Urothelium cell line (cell line): ENCODE results near the gene SCMH1.
"Not testable (repeated sequence)": the region's sequence is repeated elsewhere in the genome, so short reads cannot be mapped to it uniquely, and the experiment has no call there.

Source experiments
- DNase-seq: peaks from one replicate; pipeline ENCODE4 v3.0.0; 2011; ENCODE audit warnings: low spot score, mixed read lengths
- FAIRE-seq: peaks from 2 replicates; lab custom pipeline; 2011; peaks lifted over from hg19 to GRCh38; lab: Jason Lieb, UNC

SCMH1 gene

GRCh38 chr1:41251120-41251519 lies 9.0 kb upstream of the SCMH1 start:
- not testable (repeated sequence) for FAIRE-seq, DNase-seq

- FAIRE-seq (no peak), DNase-seq (no peak)
Observed at GRCh38 chr1:41249319-41249718, 7.2 kb upstream of the SCMH1 start.

GRCh38 chr1:41246568-41246967 lies 4.5 kb upstream of the SCMH1 start:
- no peak for FAIRE-seq
- no peak for DNase-seq

- FAIRE-seq (peak; percentile 58), DNase-seq (peak; percentile 46)
Observed at GRCh38 chr1:41245659-41246058, 3.6 kb upstream of the SCMH1 start.

- no peak for DNase-seq
- peak; percentile 9 for FAIRE-seq
Observed at GRCh38 chr1:41243079-41243385, 926 bp upstream of the SCMH1 start.

DNA sequence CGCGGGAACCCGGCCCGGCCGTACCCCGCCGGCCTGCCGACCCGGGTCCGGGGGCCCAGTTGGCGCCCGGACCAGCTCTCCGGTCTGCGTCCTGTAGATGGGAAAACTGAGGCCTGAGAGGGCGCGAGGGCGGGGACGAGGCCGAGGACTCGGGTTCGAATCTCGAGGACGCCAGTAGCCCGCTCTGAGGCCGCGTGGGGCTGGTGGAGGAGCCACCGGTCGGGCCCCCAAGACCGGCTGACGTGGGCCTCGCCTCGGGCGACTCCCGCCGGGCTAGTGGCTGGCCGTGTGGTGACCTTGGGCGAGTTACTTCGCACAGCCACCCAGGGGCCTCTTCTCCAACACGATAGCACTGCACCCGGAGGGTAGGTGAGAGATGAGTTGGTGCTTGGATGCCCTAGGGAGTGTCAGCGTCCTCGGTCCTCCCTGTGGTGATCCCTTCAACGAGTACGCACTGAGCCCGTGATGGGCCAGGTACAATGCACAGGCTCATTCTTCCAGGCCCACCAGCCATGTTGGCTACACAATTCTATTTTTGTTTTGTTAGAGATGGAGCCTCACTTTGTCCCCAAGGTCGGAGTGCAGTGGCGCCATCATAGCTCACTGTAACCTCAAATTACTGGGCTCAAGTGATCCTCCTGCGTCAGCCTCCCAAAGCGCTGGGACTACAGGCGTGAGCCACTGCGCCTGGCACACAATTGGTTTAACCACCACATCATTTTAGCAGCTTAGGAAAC lies 404 bp upstream of the SCMH1 start:
- DNase-seq (no peak), FAIRE-seq (peak; percentile 88)

DNA sequence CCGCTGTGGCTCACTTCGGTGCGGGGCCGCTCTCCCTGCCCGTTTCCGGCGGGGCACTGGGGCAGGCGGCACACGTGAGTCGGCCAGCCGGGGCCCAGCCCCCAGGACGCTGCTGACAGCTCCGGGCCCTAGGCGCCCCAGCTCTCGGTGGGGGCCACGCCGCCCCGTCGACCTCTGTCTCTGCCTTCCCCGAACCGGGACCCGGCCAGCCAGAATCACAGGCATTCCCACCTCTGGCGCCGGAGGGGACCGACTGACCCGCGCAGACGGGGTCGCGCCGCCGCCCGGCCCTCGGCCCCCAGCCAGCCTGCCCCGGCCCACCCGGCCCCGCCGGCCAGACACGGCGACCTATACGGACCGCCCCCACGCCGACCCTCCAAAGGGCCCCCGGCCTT lies 755 bp downstream of the SCMH1 start:
- DNase-seq (peak; percentile 80), FAIRE-seq (peak; percentile 65)

GRCh38 chr1:41240781-41241353 lies 1.2 kb downstream of the SCMH1 start:
- FAIRE-seq (no peak), DNase-seq (no peak)

DNA sequence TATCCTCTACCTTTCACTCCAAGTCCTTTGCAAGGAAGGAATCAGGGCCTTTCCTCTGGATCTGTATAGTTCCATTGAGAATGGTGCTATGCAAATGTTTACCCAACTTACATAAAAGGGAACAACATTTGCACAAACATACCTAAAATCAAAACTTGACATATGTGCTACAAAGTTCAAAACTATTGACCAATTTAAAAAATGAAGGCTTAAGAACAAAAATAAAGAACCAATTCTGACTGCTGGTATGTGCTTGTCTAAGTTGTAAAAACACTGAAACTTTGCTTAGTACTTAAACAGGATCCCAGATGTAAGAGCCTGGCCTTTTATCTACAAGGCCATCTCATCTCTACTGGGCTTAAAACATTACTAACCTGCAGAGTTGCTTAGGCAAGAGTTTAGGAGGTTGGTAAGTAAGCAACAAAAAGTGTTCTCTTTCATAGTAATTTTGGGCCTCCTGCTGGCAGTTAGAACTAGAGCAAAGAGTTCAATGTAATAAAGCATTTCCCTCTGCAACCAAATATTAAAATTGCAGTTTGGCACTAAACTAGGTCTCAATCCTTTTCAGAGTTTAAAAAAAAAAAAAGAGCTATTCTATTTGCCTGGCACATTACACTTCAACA lies 2.0 kb downstream of the SCMH1 start:
- FAIRE-seq (no peak), DNase-seq (no peak)

GRCh38 chr1:41238311-41238988 lies 3.7 kb downstream of the SCMH1 start:
- FAIRE-seq: peak; percentile 9
- peak; percentile 46 for DNase-seq

- no peak for DNase-seq
- no peak for FAIRE-seq
Observed at GRCh38 chr1:41236781-41237180, 5.3 kb downstream of the SCMH1 start.

- no peak for FAIRE-seq
- no peak for DNase-seq
Observed at GRCh38 chr1:41235893-41236292, 6.2 kb downstream of the SCMH1 start.

DNA sequence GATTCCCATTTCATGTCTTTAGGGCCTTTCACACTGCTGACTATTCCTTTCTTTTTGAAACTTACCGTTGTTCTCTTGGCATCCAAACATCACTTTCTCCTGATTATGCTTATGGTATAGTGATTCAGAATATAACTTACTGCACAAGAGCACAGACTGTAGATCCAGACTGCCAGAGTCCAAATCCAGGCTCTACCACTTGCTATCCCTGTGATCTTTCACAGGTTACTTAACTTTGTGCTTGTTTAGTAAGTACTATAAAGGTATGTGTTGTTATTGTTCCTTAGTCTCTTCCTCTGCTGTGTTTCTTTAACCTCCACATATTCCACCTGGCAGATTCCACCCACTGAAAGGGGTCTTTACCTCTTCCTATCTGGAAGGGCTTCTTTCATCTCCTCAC lies 8.4 kb downstream of the SCMH1 start:
- FAIRE-seq: peak; percentile 20

DNA sequence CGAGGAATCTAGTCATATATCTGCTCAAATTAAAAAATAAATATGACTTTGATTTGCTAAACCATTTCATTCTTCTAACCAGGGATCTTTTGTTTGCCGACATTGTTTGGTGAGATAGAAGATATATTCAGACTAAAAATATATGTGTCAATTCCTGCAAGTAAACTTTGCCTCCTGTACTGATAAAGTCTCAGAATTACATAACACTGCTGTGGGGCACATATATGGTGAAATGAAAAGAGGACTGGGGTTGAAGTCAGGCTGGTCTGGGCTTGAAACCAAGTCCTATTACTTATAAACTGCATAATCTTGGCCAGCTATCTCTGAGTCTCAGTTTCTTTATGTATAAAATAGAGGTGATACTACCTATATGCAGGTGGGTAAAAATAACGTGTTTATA lies 9.8 kb downstream of the SCMH1 start:
- FAIRE-seq: no peak
- DNase-seq: no peak

More for the DNA sequence above, 8.4 kb downstream of the SCMH1 start:
- DNase-seq: no peak

- DNase-seq: no peak
- FAIRE-seq: no peak
Observed at GRCh38 chr1:41230656-41231055, 11.4 kb downstream of the SCMH1 start.

GRCh38 chr1:41229219-41229618 lies 12.9 kb downstream of the SCMH1 start:
- FAIRE-seq, DNase-seq: not testable (repeated sequence)

DNA sequence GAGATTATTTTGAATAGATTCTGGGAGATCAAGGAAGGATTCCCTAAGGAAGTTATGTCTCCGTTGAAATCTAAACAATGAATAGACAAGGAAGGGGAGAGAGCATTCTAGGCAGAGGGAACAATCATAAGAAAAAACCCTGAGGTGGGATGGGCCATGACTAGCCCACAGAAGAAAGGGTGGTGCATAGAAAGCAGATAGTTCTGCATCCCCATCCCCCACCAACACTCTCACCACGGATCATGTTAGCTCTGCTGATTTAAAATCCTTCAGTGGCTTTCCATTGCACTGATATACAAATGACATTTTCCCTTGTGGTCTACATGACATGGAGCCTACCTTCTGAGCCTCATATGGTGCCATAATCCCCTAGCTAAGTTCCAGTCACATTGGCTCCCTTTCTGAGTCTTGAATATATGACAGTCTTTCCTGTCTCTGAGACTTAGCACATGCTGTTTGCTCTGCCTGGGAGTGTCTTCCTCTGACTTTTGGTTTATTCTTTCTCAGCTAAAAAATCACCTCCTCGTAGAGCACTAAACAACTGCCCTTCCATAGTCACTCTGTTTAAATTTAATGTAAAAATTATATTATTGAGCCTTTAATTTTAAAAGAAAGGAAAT lies 15.2 kb downstream of the SCMH1 start:
- no peak for FAIRE-seq
- no peak for DNase-seq

GRCh38 chr1:41225495-41225894 lies 16.6 kb downstream of the SCMH1 start:
- DNase-seq: no peak
- FAIRE-seq: no peak

GRCh38 chr1:41222496-41222895 lies 19.6 kb downstream of the SCMH1 start:
- FAIRE-seq (no peak), DNase-seq (no peak)

DNA sequence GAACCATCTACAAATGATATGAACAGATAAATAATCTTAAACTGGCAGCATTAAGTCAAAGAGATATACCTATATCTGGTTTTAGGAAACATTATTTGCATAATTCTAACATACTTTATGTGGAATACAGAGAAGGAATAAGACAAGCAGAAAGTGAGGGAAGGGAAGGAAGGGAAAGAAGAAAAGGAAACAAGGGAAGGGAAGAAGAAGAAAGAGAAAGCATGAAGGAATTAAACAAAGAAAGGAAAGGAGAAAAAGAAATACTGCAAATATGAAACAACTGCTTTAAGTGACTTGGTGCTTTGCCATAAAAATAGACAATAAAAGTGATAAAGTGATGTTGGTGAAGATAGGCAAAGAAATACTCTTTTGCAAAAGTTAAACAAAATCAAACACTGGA lies 20.1 kb downstream of the SCMH1 start:
- FAIRE-seq (no peak), DNase-seq (no peak)

DNA sequence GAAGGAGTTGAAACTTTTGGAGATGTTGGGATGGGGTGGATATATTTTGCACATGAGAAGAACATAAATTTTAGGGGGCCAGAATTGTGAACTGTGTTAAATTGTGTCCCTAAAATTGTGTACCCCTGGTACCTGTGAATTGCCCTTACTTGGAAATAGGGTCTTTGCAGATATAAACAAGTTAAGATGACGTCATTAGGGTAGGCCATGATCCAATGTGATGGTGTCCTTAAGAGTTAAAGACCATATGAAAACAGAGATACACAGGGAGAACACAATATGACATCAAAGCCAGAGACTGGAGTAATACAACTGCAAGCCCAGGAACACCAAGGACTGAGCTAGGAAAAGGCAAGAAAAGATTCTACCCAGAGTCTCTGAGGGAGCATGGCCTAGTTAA lies 24.0 kb downstream of the SCMH1 start:
- DNase-seq: no peak
- no peak for FAIRE-seq
